MM.1S (cell line): Measurements from ENCODE around the gene GPR62.
A peak's percentile ranks its signal among the peaks of the same experiment; 100 is the strongest.
"Not testable (repeated sequence)": the region's sequence is repeated elsewhere in the genome, so short reads cannot be mapped to it uniquely, and the experiment has no call there.

Source experiments
- DNase-seq: peaks from one replicate; pipeline ENCODE4 v3.0.0-alpha.2; 2015
- H2AFZ ChIP-seq: fragments of 300-600 bp; sonication (generic); 2 replicates; pipeline ENCODE4 v1.6.0; 2016; ENCODE audit warnings: antibody characterized with exemption, low read length
- H3F3A ChIP-seq: fragments of 300-600 bp; sonication (generic); 2 replicates; pipeline ENCODE4 v1.6.1; 2016; ENCODE audit warnings: mild to moderate bottlenecking, antibody characterized with exemption, low read length, moderate library complexity, mixed read lengths; ENCODE audit not compliant: insufficient read depth
- H3K27ac ChIP-seq: fragments of 300-600 bp; sonication (generic); 2 replicates; pipeline ENCODE4 v1.5.1; 2016; ENCODE audit warnings: mild to moderate bottlenecking, low read length
- H3K27me3 ChIP-seq: fragments of 300-600 bp; sonication (generic); replicated peaks from 2 replicates; pipeline ENCODE4 v1.6.0; 2016; ENCODE audit warnings: low read length; ENCODE audit not compliant: insufficient read depth
- H3K36me3 ChIP-seq: fragments of 300-600 bp; sonication (generic); replicated peaks from 2 replicates; pipeline ENCODE4 v1.6.1; 2016; ENCODE audit warnings: mild to moderate bottlenecking, low read length, mixed read lengths; ENCODE audit not compliant: insufficient read depth
- H3K4me1 ChIP-seq: fragments of 300-600 bp; sonication (generic); 2 replicates; pipeline ENCODE4 v1.6.1; 2016; ENCODE audit warnings: low read length, mixed read lengths
- H3K4me2 ChIP-seq: fragments of 300-600 bp; sonication (generic); 2 replicates; pipeline ENCODE4 v1.6.0; 2016; ENCODE audit warnings: low read depth, low read length
- H3K4me3 ChIP-seq: fragments of 300-600 bp; sonication (generic); 2 replicates; pipeline ENCODE4 v1.5.1; 2016; ENCODE audit warnings: low read length, mixed read lengths
- H3K79me2 ChIP-seq: fragments of 300-600 bp; sonication (generic); 2 replicates; pipeline ENCODE4 v1.6.1; 2016; ENCODE audit warnings: mixed run types, low read length, mixed read lengths
- H3K9ac ChIP-seq: fragments of 300-600 bp; sonication (generic); 2 replicates; pipeline ENCODE4 v1.6.1; 2016; ENCODE audit warnings: low read length, mixed read lengths
- H3K9me2 ChIP-seq: fragments of 300-600 bp; sonication (generic); replicated peaks from 2 replicates; pipeline ENCODE4 v1.6.1; 2016; ENCODE audit warnings: mild to moderate bottlenecking, low read length, mixed read lengths; ENCODE audit not compliant: insufficient read depth
- H3K9me3 ChIP-seq: fragments of 300-600 bp; sonication (generic); replicated peaks from 2 replicates; pipeline ENCODE4 v1.6.1; 2016; ENCODE audit warnings: mild to moderate bottlenecking, low read length, mixed read lengths; ENCODE audit not compliant: insufficient read depth
- H4K20me1 ChIP-seq: fragments of 300-600 bp; sonication (generic); 2 replicates; pipeline ENCODE4 v1.6.1; 2016; ENCODE audit warnings: mild to moderate bottlenecking, low read length, moderate library complexity, mixed read lengths; ENCODE audit not compliant: insufficient read depth
- CTCF ChIP-seq: fragments of 300-600 bp; sonication (generic); IDR thresholded peaks from 2 replicates; pipeline ENCODE4 v1.5.1; 2016; ENCODE audit warnings: antibody characterized with exemption, low read length, mixed read lengths
- EZH2 ChIP-seq: fragments of 300-600 bp; sonication (generic); optimal IDR thresholded peaks from 2 replicates; pipeline ENCODE3; 2017; ENCODE audit warnings: low read depth, mild to moderate bottlenecking, antibody characterized with exemption, low read length, mixed read lengths
- EZH2phosphoT487 ChIP-seq: fragments of 300-600 bp; sonication (generic); IDR thresholded peaks from 2 replicates; pipeline ENCODE4 v1.6.1; 2018; ENCODE audit warnings: antibody characterized with exemption, low read length

Gene GPR62

DNA sequence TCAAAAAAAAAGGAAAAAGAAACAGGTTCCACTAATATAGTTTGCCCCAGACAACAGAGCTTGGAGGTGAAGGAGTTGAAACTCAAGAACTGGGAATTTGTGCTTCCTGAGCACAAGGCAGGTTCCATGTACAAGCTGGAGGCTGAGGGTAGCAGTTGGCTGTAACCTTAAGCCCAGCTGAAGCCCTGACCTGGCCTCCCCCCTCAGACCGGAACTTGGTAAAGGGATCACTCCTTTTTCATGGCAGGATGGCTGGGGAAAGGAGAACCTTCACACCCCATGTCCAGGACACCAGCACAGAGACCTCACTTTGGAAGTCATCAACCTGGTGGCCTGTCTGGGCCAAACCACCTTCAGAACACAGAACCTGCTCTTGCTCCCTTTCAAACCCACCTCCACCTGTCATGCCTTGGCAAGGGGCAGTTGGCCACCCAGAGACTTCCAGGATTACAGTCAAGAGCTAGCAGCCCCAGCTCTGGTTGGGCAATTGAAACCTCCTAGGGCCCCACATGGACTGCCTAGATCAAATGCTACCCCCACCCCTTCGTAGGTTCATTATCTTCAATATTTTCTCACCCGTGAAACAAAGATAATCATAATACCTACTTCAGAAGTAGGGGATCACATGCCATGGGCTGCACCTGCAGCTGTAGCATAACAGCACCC lies 37.0 kb downstream of the GPR62 start:
- DNase-seq = no peak
- Histone ChIP-seq H3F3A (peaks cover 37% of the 10 kb centered on the region), H3K4me1 (peaks cover 8% of the 10 kb centered on the region), H3K9me2 (no peaks in the 10 kb centered on the region), H3K27me3 (no peaks in the 10 kb centered on the region), H4K20me1 (no peaks in the 10 kb centered on the region), H3K9me3 (no peaks in the 10 kb centered on the region), H3K4me3 (no peak overlapping the region), H3K27ac (no peak overlapping the region), H3K79me2 (peaks cover 30% of the 10 kb centered on the region), H3K9ac (no peak overlapping the region), H3K36me3 (peaks cover 10% of the 10 kb centered on the region; the same call in 1 of the 2 replicates), H2AFZ (no peak overlapping the region), H3K4me2 (no peak overlapping the region)
- TF ChIP-seq EZH2 = no peak
- TF ChIP-seq CTCF = no peak
- TF ChIP-seq EZH2phosphoT487 = no peak

DNA sequence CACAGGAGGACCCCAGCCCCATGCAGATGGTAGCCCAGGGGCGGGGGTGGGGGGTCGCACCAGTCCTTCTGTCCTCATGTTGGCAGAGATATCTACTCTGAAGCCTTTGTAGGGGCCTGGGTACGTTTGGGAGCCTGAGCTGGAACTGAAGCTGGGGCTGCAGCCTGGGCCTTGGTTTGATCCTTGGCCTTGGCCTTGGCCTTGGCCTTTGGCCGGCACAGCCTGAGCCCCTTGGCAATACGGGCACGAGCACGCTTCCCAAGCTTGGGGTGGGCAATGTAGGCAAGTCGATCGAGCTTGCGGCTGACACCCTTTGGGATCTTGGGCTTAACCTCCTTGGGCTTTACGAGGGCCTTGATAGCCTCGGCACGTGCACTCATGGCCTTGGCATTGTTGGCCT lies 38.5 kb downstream of the GPR62 start:
- not testable (repeated sequence) for H3K9me3 ChIP-seq, H3K27ac ChIP-seq, H2AFZ ChIP-seq, H3K4me3 ChIP-seq, H3K9me2 ChIP-seq, H3K4me2 ChIP-seq, H3K27me3 ChIP-seq, H3K4me1 ChIP-seq, H4K20me1 ChIP-seq, DNase-seq, H3K9ac ChIP-seq, H3K36me3 ChIP-seq
- Histone ChIP-seq H3K79me2 (peaks cover 30% of the 10 kb centered on the region), H3F3A (peaks cover 37% of the 10 kb centered on the region)

- Histone ChIP-seq H3F3A (peaks cover 30% of the 10 kb centered on the region), H2AFZ (no peak overlapping the region), H3K27me3 (peaks cover 6% of the 10 kb centered on the region; the same call in 1 of the 2 replicates), H4K20me1 (no peaks in the 10 kb centered on the region), H3K27ac (no peak overlapping the region; the same call in 1 of the 2 replicates), H3K4me3 (peak overlapping the region; percentile 94), H3K9me2 (no peaks in the 10 kb centered on the region), H3K36me3 (peaks cover 10% of the 10 kb centered on the region; the same call in 1 of the 2 replicates), H3K4me2 (peak overlapping the region; percentile 97), H3K4me1 (peaks cover 8% of the 10 kb centered on the region), H3K9ac (peak overlapping the region; percentile 95), H3K79me2 (peaks cover 30% of the 10 kb centered on the region), H3K9me3 (no peaks in the 10 kb centered on the region)
- TF ChIP-seq CTCF = no peak
- TF ChIP-seq EZH2phosphoT487 = no peak
- no peak for TF ChIP-seq EZH2
- DNase-seq = no peak
These were observed 39.3 kb downstream of the GPR62 start for GRCh38 chr3:51994530-51994929.
